ENCODE data around the gene SYNPO2. TPM values are rescaled to one million over a fixed set of nuclear protein-coding genes. Genes with fewer than 3 reads are reported as not detected.
A peak's percentile ranks its signal among the peaks of the same experiment; 100 is the strongest.

SYNPO2 gene
- total RNA-seq, 4 donors from 2014 or later = 144 to 400 (median 228) TPM

DNA sequence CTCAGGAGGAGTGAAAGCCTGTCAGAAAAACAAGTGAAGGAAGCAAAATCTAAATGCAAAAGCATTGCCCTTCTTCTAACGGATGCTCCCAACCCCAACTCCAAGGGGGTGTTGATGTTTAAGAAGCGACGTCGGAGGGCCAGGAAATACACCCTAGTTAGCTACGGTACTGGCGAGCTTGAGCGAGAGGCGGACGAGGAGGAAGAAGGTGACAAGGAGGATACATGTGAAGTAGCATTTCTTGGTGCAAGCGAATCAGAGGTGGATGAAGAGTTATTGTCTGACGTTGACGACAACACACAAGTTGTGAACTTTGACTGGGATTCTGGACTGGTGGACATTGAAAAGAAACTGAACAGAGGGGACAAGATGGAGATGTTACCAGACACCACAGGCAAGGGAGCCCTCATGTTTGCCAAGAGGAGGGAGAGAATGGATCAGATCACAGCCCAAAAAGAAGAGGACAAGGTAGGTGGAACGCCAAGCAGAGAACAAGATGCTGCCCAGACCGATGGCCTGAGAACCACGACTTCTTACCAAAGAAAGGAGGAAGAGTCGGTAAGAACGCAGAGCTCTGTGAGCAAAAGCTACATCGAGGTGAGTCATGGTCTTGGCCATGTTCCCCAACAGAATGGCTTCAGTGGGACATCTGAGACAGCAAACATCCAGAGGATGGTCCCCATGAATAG is 141.3 kb downstream of the SYNPO2 start:
- Histone ChIP-seq H3K27me3 (no peaks in the 10 kb centered on the region), H3K9me3 (no peaks in the 10 kb centered on the region), H3K4me1 (peaks cover 3 to 7% of the 10 kb centered on the region in 2 donors), H3K36me3 (no peaks in the 10 kb centered on the region), H3K27ac (peak overlapping the region; percentile 93 to 99), H3K4me3 (peak overlapping the region; percentile 14 to 31)
- TF ChIP-seq, protein P1, sequence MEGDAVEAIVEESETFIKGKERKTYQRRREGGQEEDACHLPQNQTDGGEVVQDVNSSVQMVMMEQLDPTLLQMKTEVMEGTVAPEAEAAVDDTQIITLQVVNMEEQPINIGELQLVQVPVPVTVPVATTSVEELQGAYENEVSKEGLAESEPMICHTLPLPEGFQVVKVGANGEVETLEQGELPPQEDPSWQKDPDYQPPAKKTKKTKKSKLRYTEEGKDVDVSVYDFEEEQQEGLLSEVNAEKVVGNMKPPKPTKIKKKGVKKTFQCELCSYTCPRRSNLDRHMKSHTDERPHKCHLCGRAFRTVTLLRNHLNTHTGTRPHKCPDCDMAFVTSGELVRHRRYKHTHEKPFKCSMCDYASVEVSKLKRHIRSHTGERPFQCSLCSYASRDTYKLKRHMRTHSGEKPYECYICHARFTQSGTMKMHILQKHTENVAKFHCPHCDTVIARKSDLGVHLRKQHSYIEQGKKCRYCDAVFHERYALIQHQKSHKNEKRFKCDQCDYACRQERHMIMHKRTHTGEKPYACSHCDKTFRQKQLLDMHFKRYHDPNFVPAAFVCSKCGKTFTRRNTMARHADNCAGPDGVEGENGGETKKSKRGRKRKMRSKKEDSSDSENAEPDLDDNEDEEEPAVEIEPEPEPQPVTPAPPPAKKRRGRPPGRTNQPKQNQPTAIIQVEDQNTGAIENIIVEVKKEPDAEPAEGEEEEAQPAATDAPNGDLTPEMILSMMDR (IDR thresholded peaks at IDR 0.05) = no peak
- TF ChIP-seq POLR2A (IDR thresholded peaks at IDR 0.05) = no peak
- intact Hi-C loops (cut with DNase I; ENCODE audit: low total_unique reads) = loop anchor here (10.0 kb wide), 1 partner anchor 45 kb away; no protein-coding TSS in a partner anchor
- DNase-seq = no peak

- H3K4me1 ChIP-seq = peaks cover 0 to 7% of the 10 kb centered on the region in 2 donors
- intact Hi-C loops (cut with DNase I; ENCODE audit: low total_unique reads) = loop anchor here (10.0 kb wide), 1 partner anchor 46 kb away; no protein-coding TSS in a partner anchor
- no peak for TF ChIP-seq POLR2A (IDR thresholded peaks at IDR 0.05)
- TF ChIP-seq, protein P1 (IDR thresholded peaks at IDR 0.05) = no peak
- H3K4me3 ChIP-seq = peak overlapping the region; percentile 14 to 31
- no peaks in the 10 kb centered on the region for H3K27me3 ChIP-seq
- no peak for DNase-seq
- no peaks in the 10 kb centered on the region for H3K36me3 ChIP-seq
- H3K27ac ChIP-seq = peak overlapping the region; percentile 93 to 99
- H3K9me3 ChIP-seq = no peaks in the 10 kb centered on the region
Measured at GRCh38 chr4:119030536-119030890, 141.9 kb downstream of the SYNPO2 start.

GRCh38 chr4:119031218-119031617 is 142.6 kb downstream of the SYNPO2 start:
- no peak for TF ChIP-seq POLR2A (IDR thresholded peaks at IDR 0.05)
- TF ChIP-seq, protein P1 (IDR thresholded peaks at IDR 0.05) = no peak
- DNase-seq = no peak
- no peaks in the 10 kb centered on the region for H3K36me3 ChIP-seq
- peak overlapping the region; percentile 4 to 31 for H3K4me3 ChIP-seq
- no peaks in the 10 kb centered on the region for H3K9me3 ChIP-seq
- H3K4me1 ChIP-seq = peaks cover 0 to 7% of the 10 kb centered on the region in 2 donors
- no peaks in the 10 kb centered on the region for H3K27me3 ChIP-seq
- intact Hi-C loops (cut with DNase I; ENCODE audit: low total_unique reads) = loop anchor here (10.0 kb wide), 1 partner anchor 46 kb away; no protein-coding TSS in a partner anchor
- peak overlapping the region; percentile 93 to 99 for H3K27ac ChIP-seq

DNA sequence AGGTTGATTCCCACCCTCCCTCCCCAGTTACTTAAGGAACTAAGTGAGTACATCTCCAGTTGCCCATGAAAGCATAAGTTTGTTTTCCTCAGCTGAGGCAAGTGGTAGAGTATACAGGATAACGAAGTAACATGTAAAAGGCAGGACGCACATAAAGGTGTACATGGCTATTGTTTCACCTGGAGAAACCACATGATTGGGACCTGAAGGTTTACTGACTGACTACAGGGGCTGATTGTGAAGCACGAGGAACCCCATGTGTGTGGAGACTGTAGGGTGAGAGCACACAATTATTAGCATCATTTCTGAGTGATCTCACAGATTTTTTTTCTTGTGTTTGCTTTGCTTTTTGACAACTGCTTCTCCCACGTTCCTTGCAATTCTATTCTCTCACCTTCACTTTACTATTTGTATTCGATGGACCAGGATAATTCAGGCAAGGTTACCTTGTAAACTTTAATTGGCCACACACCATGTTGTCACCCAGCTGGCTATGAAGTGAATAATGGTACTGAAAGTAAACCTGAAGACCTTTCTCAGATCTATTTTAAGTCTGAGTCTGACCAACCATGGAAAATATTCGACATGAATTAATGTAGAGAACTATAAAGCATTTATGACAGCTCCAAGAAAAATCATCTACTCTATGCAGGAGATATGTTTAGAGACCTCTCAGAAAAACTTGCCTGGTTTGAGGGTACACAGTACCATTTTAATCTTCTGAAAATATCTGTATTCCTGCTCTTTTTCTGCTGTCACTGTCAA is 144.4 kb downstream of the SYNPO2 start:
- TF ChIP-seq POLR2A (IDR thresholded peaks at IDR 0.05) = no peak
- TF ChIP-seq, protein P1 (IDR thresholded peaks at IDR 0.05) = no peak
- no peak for DNase-seq
- no peaks in the 10 kb centered on the region for H3K9me3 ChIP-seq
- H3K4me3 ChIP-seq = no peak overlapping the region
- H3K4me1 ChIP-seq = peaks cover under 1 to 7% of the 10 kb centered on the region in 2 donors
- peak overlapping the region; percentile 93 to 99 for H3K27ac ChIP-seq
- intact Hi-C loops (cut with DNase I; ENCODE audit: low total_unique reads) = loop anchor here (10.0 kb wide), 1 partner anchor 48 kb away; no protein-coding TSS in a partner anchor
- no peaks in the 10 kb centered on the region for H3K36me3 ChIP-seq
- no peaks in the 10 kb centered on the region for H3K27me3 ChIP-seq
